Measurements from ENCODE around the gene SYNJ2. TPM values are rescaled to one million over a fixed set of nuclear protein-coding genes. Genes with fewer than 3 reads are reported as not detected.

Gene SYNJ2
- total RNA-seq, 1 experiment from 2014 or later: 24.5 TPM

- H3K56ac ChIP-seq (ENCODE audit: insufficient read length, low read depth, low read length): no peak overlapping the region
- Mint-ChIP-seq H3K36me3 (ENCODE audit: insufficient read depth in 1 of 3, low read depth in 3 of 3) (peaks cover 0 to 25% (median 0%) of the 10 kb centered on the region in 3 experiments; a peak in 3 of 7 replicates), H3K4me3 (no peak overlapping the region), H3K4me1 (peaks cover 3 to 7% of the 10 kb centered on the region in 2 experiments; a peak in 3 of 4 replicates), H3K9me3 (no peaks in the 10 kb centered on the region), H3K27me3 (ENCODE audit: low read depth) (no peaks in the 10 kb centered on the region), H3K27ac (peak overlapping the region in 2 of 3 experiments; percentile 8 to 87; a peak in 3 of 7 replicates)
- H3K79me2 ChIP-seq (ENCODE audit: insufficient read depth, low read length): no peaks in the 10 kb centered on the region
- no peak overlapping the region for H3K18ac ChIP-seq (ENCODE audit: insufficient read length, low read depth, low read length)
- H3K4me1 ChIP-seq (ENCODE audit: insufficient read depth, low read length): no peaks in the 10 kb centered on the region
- H3K23me2 ChIP-seq (ENCODE audit: insufficient read length, low read depth, low read length, poor library complexity, severe bottlenecking): no peaks in the 10 kb centered on the region
- H3K4ac ChIP-seq (ENCODE audit: low read depth, low read length): no peak overlapping the region
- H2BK15ac ChIP-seq (ENCODE audit: low read depth, low read length): no peak overlapping the region
- no peak overlapping the region for H2BK120ac ChIP-seq (ENCODE audit: low read depth, low read length, poor library complexity, severe bottlenecking)
- H3K9ac ChIP-seq (ENCODE audit: extremely low read depth, insufficient read length, low read length): no peak overlapping the region
- no peak overlapping the region for H4K91ac ChIP-seq (ENCODE audit: insufficient read length, low read depth, low read length)
- H2BK5ac ChIP-seq (ENCODE audit: insufficient read length, low read length): no peak overlapping the region
- H2AK5ac ChIP-seq (ENCODE audit: insufficient read length, low read length): no peak overlapping the region
- no peak overlapping the region for H3T11ph ChIP-seq (ENCODE audit: low read length)
- WGBS (ENCODE audit: extremely low coverage, insufficient read length, low lambda C conversion rate): no CpG with 5 or more reads among the region's 17 CpGs
- H3K79me1 ChIP-seq (ENCODE audit: insufficient read depth, low read depth, low read length, poor library complexity, severe bottlenecking): no peaks in the 10 kb centered on the region
- no peak overlapping the region for H4K5ac ChIP-seq (ENCODE audit: insufficient read length, low read depth, low read length)
- H4K8ac ChIP-seq (replicated peaks; ENCODE audit: insufficient read length, low read depth, low read length): no peak overlapping the region
- no peak overlapping the region for H3K23ac ChIP-seq (ENCODE audit: insufficient read length, low read depth, low read length)
- no peaks in the 10 kb centered on the region for H3K9me3 ChIP-seq (ENCODE audit: control insufficient read depth, low read depth, low read length)
- no peak overlapping the region for H2AFZ ChIP-seq (ENCODE audit: low read length)
- no peaks in the 10 kb centered on the region for H3K27me3 ChIP-seq (ENCODE audit: insufficient read depth, low read length)
- no peak overlapping the region for H2BK20ac ChIP-seq (ENCODE audit: low read depth, low read length, poor library complexity, severe bottlenecking)
- H2BK12ac ChIP-seq (ENCODE audit: insufficient read length, low read depth, low read length): no peak overlapping the region
- no peaks in the 10 kb centered on the region for H4K20me1 ChIP-seq (ENCODE audit: control insufficient read depth, insufficient read depth, insufficient read length)
- TF ChIP-seq CTCF (conservative IDR thresholded peaks at IDR 0.05): no peak
- no peak overlapping the region for H3K27ac ChIP-seq (ENCODE audit: insufficient read length, low read depth, low read length)
- no peak overlapping the region for H3K4me2 ChIP-seq (ENCODE audit: insufficient read depth, insufficient read length, low read length)
- peak; percentile 43 for DNase-seq
- H3K14ac ChIP-seq (ENCODE audit: insufficient read depth, low read length): no peak overlapping the region
Measured at GRCh38 chr6:158049055-158050028, 67.7 kb downstream of the SYNJ2 start.
